SK-N-DZ (cell line): ENCODE measurements around the gene LHFPL3.

ENCODE experiments used
- DNase-seq: peaks from one replicate; pipeline ENCODE4 v3.0.0-alpha.2; 2015; ENCODE audit warnings: low spot score

The LHFPL3 gene

GRCh38 chr7:104843198-104843597, 514.8 kb downstream of the LHFPL3 start:
- no peak for DNase-seq

GRCh38 chr7:104845557-104845956, 517.2 kb downstream of the LHFPL3 start:
- DNase-seq: no peak

- no peak for DNase-seq
Observed at GRCh38 chr7:104846731-104847130, 518.3 kb downstream of the LHFPL3 start.

GRCh38 chr7:104848138-104848990, 520.0 kb downstream of the LHFPL3 start:
- DNase-seq: peak; percentile 61

- no peak for DNase-seq
Observed at GRCh38 chr7:104850374-104850773, 522.0 kb downstream of the LHFPL3 start.

GRCh38 chr7:104851268-104851667, 522.9 kb downstream of the LHFPL3 start:
- DNase-seq: no peak

GRCh38 chr7:104852386-104852785, 524.0 kb downstream of the LHFPL3 start:
- no peak for DNase-seq

GRCh38 chr7:104855861-104856260, 527.5 kb downstream of the LHFPL3 start:
- no peak for DNase-seq

GRCh38 chr7:104857458-104858425, 529.3 kb downstream of the LHFPL3 start:
- no peak for DNase-seq

GRCh38 chr7:104859754-104860426, 531.5 kb downstream of the LHFPL3 start:
- DNase-seq: no peak

GRCh38 chr7:104861729-104862390, 533.5 kb downstream of the LHFPL3 start:
- no peak for DNase-seq

GRCh38 chr7:104862719-104863118, 534.3 kb downstream of the LHFPL3 start:
- peak; percentile 12 for DNase-seq

- DNase-seq: no peak
Observed at GRCh38 chr7:104873401-104873800, 545.0 kb downstream of the LHFPL3 start.

- no peak for DNase-seq
Observed at GRCh38 chr7:104878577-104878976, 550.2 kb downstream of the LHFPL3 start.

- no peak for DNase-seq
Observed at GRCh38 chr7:104883248-104883717, 554.9 kb downstream of the LHFPL3 start.

GRCh38 chr7:104883718-104884452, 555.5 kb downstream of the LHFPL3 start:
- DNase-seq: peak; percentile 71

GRCh38 chr7:104886651-104887050, 558.2 kb downstream of the LHFPL3 start:
- DNase-seq: no peak

- no peak for DNase-seq
Observed at GRCh38 chr7:104890216-104890615, 561.8 kb downstream of the LHFPL3 start.

- DNase-seq: no peak
Observed at GRCh38 chr7:104891949-104892348, 563.5 kb downstream of the LHFPL3 start.

- DNase-seq: no peak
Observed at GRCh38 chr7:104894314-104894713, 565.9 kb downstream of the LHFPL3 start.
